ENCODE measurements around the gene FAM169A. TPM values are rescaled to one million over a fixed set of nuclear protein-coding genes. Genes with fewer than 3 reads are reported as not detected.
A peak's percentile ranks its signal among the peaks of the same experiment; 100 is the strongest.
"Not testable (repeated sequence)": the region's sequence is repeated elsewhere in the genome, so short reads cannot be mapped to it uniquely, and the experiment has no call there.

FAM169A gene, protein sequence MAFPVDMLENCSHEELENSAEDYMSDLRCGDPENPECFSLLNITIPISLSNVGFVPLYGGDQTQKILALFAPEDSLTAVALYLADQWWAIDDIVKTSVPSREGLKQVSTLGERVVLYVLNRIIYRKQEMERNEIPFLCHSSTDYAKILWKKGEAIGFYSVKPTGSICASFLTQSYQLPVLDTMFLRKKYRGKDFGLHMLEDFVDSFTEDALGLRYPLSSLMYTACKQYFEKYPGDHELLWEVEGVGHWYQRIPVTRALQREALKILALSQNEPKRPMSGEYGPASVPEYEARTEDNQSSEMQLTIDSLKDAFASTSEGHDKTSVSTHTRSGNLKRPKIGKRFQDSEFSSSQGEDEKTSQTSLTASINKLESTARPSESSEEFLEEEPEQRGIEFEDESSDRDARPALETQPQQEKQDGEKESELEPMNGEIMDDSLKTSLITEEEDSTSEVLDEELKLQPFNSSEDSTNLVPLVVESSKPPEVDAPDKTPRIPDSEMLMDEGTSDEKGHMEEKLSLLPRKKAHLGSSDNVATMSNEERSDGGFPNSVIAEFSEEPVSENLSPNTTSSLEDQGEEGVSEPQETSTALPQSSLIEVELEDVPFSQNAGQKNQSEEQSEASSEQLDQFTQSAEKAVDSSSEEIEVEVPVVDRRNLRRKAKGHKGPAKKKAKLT
- total RNA-seq (1 to 10 TPM; 2.3 to 2.8 TPM), polyA plus RNA-seq (under 1 TPM; 0.25 to 0.30 TPM)
- long read RNA-seq, donor 1, result 0 reads
- long read RNA-seq, donor 2, result 0 reads
- long read RNA-seq, donor 3, result 0 reads
- long read RNA-seq, donor 4, result 0 reads
- long read RNA-seq, donor 5, result 0 reads

DNA sequence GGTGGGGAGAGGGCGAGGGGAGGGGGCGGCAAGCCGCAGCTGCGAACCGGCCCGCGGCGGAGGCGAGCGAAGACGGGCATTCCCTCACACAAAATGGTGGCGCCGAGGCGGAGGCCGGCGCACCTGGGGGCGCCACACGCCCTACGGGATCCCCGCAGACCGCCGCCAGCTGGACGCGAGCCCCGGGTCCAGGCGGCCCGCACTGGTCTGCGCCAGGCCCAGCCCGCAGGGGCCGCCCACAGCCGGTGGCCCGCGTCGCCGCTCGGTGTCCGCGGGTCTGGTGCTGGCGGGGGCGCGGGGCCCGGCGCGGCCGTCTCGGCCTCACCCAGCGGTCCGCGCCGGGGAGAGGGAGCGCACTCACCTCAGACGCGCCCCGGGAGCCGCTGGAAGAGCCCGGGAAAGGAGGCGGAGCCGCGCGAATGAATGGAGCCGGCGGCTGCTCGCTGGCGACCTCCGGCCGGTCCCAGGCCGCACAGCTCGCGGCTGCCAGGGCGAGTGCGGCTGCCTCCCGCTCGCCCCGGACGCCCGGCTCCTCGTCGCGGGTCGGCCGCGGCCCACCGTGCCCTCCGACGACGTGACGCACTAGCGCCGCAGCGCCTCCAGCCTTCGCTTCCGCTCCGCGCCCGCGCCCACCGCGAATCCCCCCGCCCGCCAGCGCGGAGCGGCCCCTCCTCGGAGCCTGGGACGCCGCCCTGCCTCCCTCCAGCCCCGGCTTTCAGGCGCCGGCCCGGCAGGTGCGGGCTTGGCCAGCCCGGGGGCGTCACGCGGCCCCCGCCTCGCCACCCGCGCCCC is at the start of gene FAM169A:
TSS of gene FAM169A (minus strand) at position 584 of the 792 bp plus-strand sequence. CDS start 24,711 bp downstream, outside the sequence.
- peak; percentile 39 to 65 (median 49) for DNase-seq
- Histone ChIP-seq H3K9me3 (ENCODE audit: control insufficient read depth in 4 of 4, insufficient read depth in 3 of 4, low read length in 3 of 4) (no peaks in the 10 kb centered on the region), H3K4me1 (ENCODE audit: control insufficient read depth in 5 of 5, insufficient read depth in 5 of 5, low read length in 5 of 5) (peaks cover 0 to 16% (median 4%) of the 10 kb centered on the region in 5 donors), H3K9ac (ENCODE audit: insufficient read depth in 1 of 2, low read length in 2 of 2) (peak within 1 kb of the TSS; percentile 46 to 88), H3K27ac (ENCODE audit: low read depth in 1 of 2, low read length in 1 of 2) (peak within 1 kb of the TSS in 1 of 2 donors; percentile 58), H3K4me3 (peak within 1 kb of the TSS; percentile 48), H3K36me3 (ENCODE audit: control insufficient read depth in 4 of 4, insufficient read depth in 4 of 4, low read length in 4 of 4) (no peaks in the 10 kb centered on the region), H3K27me3 (ENCODE audit: control insufficient read depth in 3 of 3, insufficient read depth in 3 of 3, low read length in 2 of 3) (peaks cover 0 to 26% (median 19%) of the 10 kb centered on the region in 3 donors)
- no peak for TF ChIP-seq CTCF (IDR thresholded peaks at IDR 0.05; ENCODE audit: control extremely low read depth, extremely low read depth)
- peak; percentile 56 for ATAC-seq (ENCODE audit: insufficient read depth, low FRiP score)
- 1% methylated on average over 98 to 119 of the region's 119 CpGs for WGBS, 2 donors

DNA sequence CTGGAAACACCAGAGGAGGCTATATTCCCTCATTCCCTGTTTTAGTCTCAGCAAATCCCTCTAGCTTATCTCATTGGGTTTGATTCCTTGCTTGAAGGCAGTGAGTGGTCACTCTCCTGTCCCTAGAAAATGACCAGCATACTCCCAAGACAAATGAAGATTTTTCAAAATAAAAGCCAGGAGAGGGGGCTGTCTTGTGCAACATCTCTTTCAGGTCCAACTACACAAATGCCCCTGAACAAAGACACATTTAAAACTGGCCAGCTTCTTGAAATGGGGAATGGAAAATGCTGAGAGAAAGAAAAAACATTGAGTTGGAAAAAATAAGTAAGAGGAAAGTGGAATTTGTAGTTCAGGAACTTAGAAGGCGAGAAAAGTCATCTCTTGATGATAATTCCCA is 49.3 kb upstream of the FAM169A start:
- no peaks in the 10 kb centered on the region for H3K9me3 ChIP-seq (ENCODE audit: control insufficient read depth in 4 of 4, insufficient read depth in 3 of 4, low read length in 3 of 4)
- ATAC-seq (ENCODE audit: insufficient read depth, low FRiP score) (no peak), DNase-seq (no peak)
- H3K27me3 ChIP-seq (ENCODE audit: control insufficient read depth in 3 of 3, insufficient read depth in 3 of 3, low read length in 2 of 3), result no peaks in the 10 kb centered on the region
- no peak overlapping the region for H3K27ac ChIP-seq (ENCODE audit: low read depth in 1 of 2, low read length in 1 of 2)
- H3K36me3 ChIP-seq (ENCODE audit: control insufficient read depth in 4 of 4, insufficient read depth in 4 of 4, low read length in 4 of 4), result no peaks in the 10 kb centered on the region
- no peak overlapping the region for H3K9ac ChIP-seq (ENCODE audit: insufficient read depth in 1 of 2, low read length in 2 of 2)
- 81 to 93% methylated on average over 1 of the region's 1 CpG for WGBS, 2 donors
- no peak overlapping the region for H3K4me3 ChIP-seq
- peaks cover 0 to 2% (median 0%) of the 10 kb centered on the region in 5 donors for H3K4me1 ChIP-seq (ENCODE audit: control insufficient read depth in 5 of 5, insufficient read depth in 5 of 5, low read length in 5 of 5)
- no peak for TF ChIP-seq CTCF (IDR thresholded peaks at IDR 0.05; ENCODE audit: control extremely low read depth, extremely low read depth)

GRCh38 chr5:74911421-74911820 is 45.2 kb upstream of the FAM169A start:
- not testable (repeated sequence) for DNase-seq; H3K36me3 ChIP-seq (ENCODE audit: control insufficient read depth in 4 of 4, insufficient read depth in 4 of 4, low read length in 4 of 4)

DNA sequence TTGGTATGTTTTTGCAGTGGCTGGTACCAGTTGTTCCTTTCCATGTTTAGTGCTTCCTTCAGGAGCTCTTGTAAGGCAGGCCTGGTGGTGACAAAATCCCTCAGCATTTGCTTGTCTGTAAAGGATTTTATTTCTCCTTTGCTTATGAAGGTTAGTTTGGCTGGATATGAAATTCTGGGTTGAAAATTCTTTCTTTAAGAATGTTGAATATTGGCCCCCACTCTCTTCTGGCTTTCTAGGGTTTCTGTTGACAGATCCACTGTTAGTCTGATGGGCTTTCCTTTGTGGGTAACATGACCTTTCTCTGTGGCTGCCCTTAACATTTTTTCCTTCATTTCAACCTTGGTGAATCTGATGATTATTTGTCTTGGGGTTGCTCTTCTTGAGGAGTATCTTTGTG is 43.7 kb upstream of the FAM169A start:
- ATAC-seq (ENCODE audit: insufficient read depth, low FRiP score); DNase-seq; H3K27ac ChIP-seq (ENCODE audit: low read depth in 1 of 2, low read length in 1 of 2); H3K27me3 ChIP-seq (ENCODE audit: control insufficient read depth in 3 of 3, insufficient read depth in 3 of 3, low read length in 2 of 3); H3K36me3 ChIP-seq (ENCODE audit: control insufficient read depth in 4 of 4, insufficient read depth in 4 of 4, low read length in 4 of 4); H3K4me1 ChIP-seq (ENCODE audit: control insufficient read depth in 5 of 5, insufficient read depth in 5 of 5, low read length in 5 of 5); H3K4me3 ChIP-seq; H3K9ac ChIP-seq (ENCODE audit: insufficient read depth in 1 of 2, low read length in 2 of 2); H3K9me3 ChIP-seq (ENCODE audit: control insufficient read depth in 4 of 4, insufficient read depth in 3 of 4, low read length in 3 of 4): not testable (repeated sequence)

More at GRCh38 chr5:74911421-74911820, 45.2 kb upstream of the FAM169A start:
- WGBS, 2 donors, result 62 to 75% methylated on average over 2 of the region's 2 CpGs
- not testable (repeated sequence) for H3K4me1 ChIP-seq (ENCODE audit: control insufficient read depth in 5 of 5, insufficient read depth in 5 of 5, low read length in 5 of 5); H3K4me3 ChIP-seq; ATAC-seq (ENCODE audit: insufficient read depth, low FRiP score); H3K27ac ChIP-seq (ENCODE audit: low read depth in 1 of 2, low read length in 1 of 2); H3K9ac ChIP-seq (ENCODE audit: insufficient read depth in 1 of 2, low read length in 2 of 2); H3K9me3 ChIP-seq (ENCODE audit: control insufficient read depth in 4 of 4, insufficient read depth in 3 of 4, low read length in 3 of 4); H3K27me3 ChIP-seq (ENCODE audit: control insufficient read depth in 3 of 3, insufficient read depth in 3 of 3, low read length in 2 of 3)

- 92% methylated on average over 6 of the region's 6 CpGs for WGBS, 2 donors
- ATAC-seq (ENCODE audit: insufficient read depth, low FRiP score), result not testable (repeated sequence)
Measured at GRCh38 chr5:74908237-74908636, 42.0 kb upstream of the FAM169A start.

DNA sequence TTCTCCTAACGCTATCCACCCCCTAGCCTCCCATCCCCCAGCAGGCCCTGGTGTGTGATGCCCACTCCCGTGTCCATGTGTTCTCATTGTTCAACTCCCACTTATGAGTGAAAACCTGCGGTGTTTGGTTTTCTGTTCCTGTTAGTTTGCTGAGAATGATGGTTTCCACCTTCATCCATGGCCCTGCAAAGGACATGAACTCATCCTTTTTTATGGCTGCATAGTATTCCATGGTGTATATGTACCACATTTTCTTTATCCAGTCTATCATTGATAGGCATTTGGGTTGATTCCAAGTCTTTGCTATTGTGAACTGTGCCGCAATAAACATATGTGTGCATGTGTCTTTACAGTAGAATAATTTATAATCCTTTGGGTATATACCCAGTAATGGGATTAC is 38.5 kb upstream of the FAM169A start:
- H3K9me3 ChIP-seq (ENCODE audit: control insufficient read depth in 4 of 4, insufficient read depth in 3 of 4, low read length in 3 of 4); H3K27me3 ChIP-seq (ENCODE audit: control insufficient read depth in 3 of 3, insufficient read depth in 3 of 3, low read length in 2 of 3); H3K9ac ChIP-seq (ENCODE audit: insufficient read depth in 1 of 2, low read length in 2 of 2); ATAC-seq (ENCODE audit: insufficient read depth, low FRiP score); H3K27ac ChIP-seq (ENCODE audit: low read depth in 1 of 2, low read length in 1 of 2); DNase-seq; H3K4me3 ChIP-seq; H3K36me3 ChIP-seq (ENCODE audit: control insufficient read depth in 4 of 4, insufficient read depth in 4 of 4, low read length in 4 of 4); H3K4me1 ChIP-seq (ENCODE audit: control insufficient read depth in 5 of 5, insufficient read depth in 5 of 5, low read length in 5 of 5): not testable (repeated sequence)
- 95 to 96% methylated on average over 4 of the region's 4 CpGs for WGBS, 2 donors

More at GRCh38 chr5:74908237-74908636, 42.0 kb upstream of the FAM169A start:
- not testable (repeated sequence) for H3K4me3 ChIP-seq; H3K36me3 ChIP-seq (ENCODE audit: control insufficient read depth in 4 of 4, insufficient read depth in 4 of 4, low read length in 4 of 4); H3K27me3 ChIP-seq (ENCODE audit: control insufficient read depth in 3 of 3, insufficient read depth in 3 of 3, low read length in 2 of 3); H3K9ac ChIP-seq (ENCODE audit: insufficient read depth in 1 of 2, low read length in 2 of 2); H3K9me3 ChIP-seq (ENCODE audit: control insufficient read depth in 4 of 4, insufficient read depth in 3 of 4, low read length in 3 of 4); H3K27ac ChIP-seq (ENCODE audit: low read depth in 1 of 2, low read length in 1 of 2); H3K4me1 ChIP-seq (ENCODE audit: control insufficient read depth in 5 of 5, insufficient read depth in 5 of 5, low read length in 5 of 5); DNase-seq
